Fibroblast of lung (primary cell): ENCODE data around the gene SRGAP1. TPM values are rescaled to one million over a fixed set of nuclear protein-coding genes. Genes with fewer than 3 reads are reported as not detected.

Source experiments
- DNase-seq, 2 donors: peaks; one replicate each; pipeline versions ENCODE4 v3.0.0 to v3.0.0-alpha.2; 2010; ENCODE audit warnings: low read depth in 2 of 2
- H2AFZ ChIP-seq: 2 replicates; pipeline ENCODE4 v1.5.1; 2012; ENCODE audit warnings: low read length, control low read depth, inconsistent platforms
- H3K27ac ChIP-seq: 2 replicates; pipeline ENCODE4 v1.5.1; 2011; ENCODE audit warnings: low read length, control low read depth; ENCODE audit not compliant: insufficient read depth
- H3K27me3 ChIP-seq: 2 replicates; pipeline ENCODE4 v1.5.1; 2011; ENCODE audit warnings: mild to moderate bottlenecking, low read length; ENCODE audit not compliant: control insufficient read depth, insufficient read depth
- H3K36me3 ChIP-seq: 2 replicates; pipeline ENCODE4 v1.5.1; 2011; ENCODE audit warnings: low read length; ENCODE audit not compliant: control insufficient read depth, insufficient read depth
- H3K4me1 ChIP-seq: 2 replicates; pipeline ENCODE4 v1.5.1; 2011; ENCODE audit warnings: low read length; ENCODE audit not compliant: control insufficient read depth, insufficient read depth; ENCODE audit errors: extremely low read depth
- H3K4me2 ChIP-seq: 2 replicates; pipeline ENCODE4 v1.5.1; 2011; ENCODE audit warnings: low read length, control low read depth; ENCODE audit not compliant: insufficient read depth; ENCODE audit errors: extremely low read depth
- H3K4me3 ChIP-seq, 4 experiments: fragments of 200-600 bp in 1 of 4; sonication (generic) in 1 of 4; replicated peaks in 1 of 4; 2 replicates each; pipeline ENCODE4 v1.5.1; 2011 to 2016; ENCODE audit warnings: low read length in 4 of 4, low read depth in 3 of 4, mild to moderate bottlenecking in 3 of 4, control low read depth in 2 of 4, inconsistent platforms in 1 of 4, mixed read lengths in 1 of 4; ENCODE audit not compliant: insufficient read depth in 1 of 4; ENCODE audit errors: control extremely low read depth in 1 of 4
- H3K79me2 ChIP-seq: 2 replicates; pipeline ENCODE4 v1.5.1; 2012; ENCODE audit warnings: mild to moderate bottlenecking, low read length, inconsistent platforms; ENCODE audit not compliant: control insufficient read depth, insufficient read depth
- H3K9ac ChIP-seq: 2 replicates; pipeline ENCODE4 v1.5.1; 2011; ENCODE audit warnings: mild to moderate bottlenecking, low read length, control low read depth; ENCODE audit not compliant: insufficient read depth
- H3K9me3 ChIP-seq: 2 replicates; pipeline ENCODE4 v1.5.1; 2012; ENCODE audit warnings: low read depth, low read length; ENCODE audit not compliant: control insufficient read depth, insufficient read depth
- H4K20me1 ChIP-seq: 2 replicates; pipeline ENCODE4 v1.5.1; 2011; ENCODE audit warnings: low read length; ENCODE audit not compliant: control insufficient read depth, insufficient read depth; ENCODE audit errors: extremely low read depth
- CTCF ChIP-seq, 2 donors: IDR thresholded peaks in 1 of 2; conservative IDR thresholded peaks in 1 of 2; 1 replicate in 1 of 2; 2 replicates in 1 of 2; pipeline ENCODE4 v1.5.1; 2011 to 2012; ENCODE audit warnings: low read length in 2 of 2, control low read depth in 1 of 2, inconsistent platforms in 1 of 2, low read depth in 1 of 2, mild to moderate bottlenecking in 1 of 2
- EZH2 ChIP-seq: IDR thresholded peaks from 2 replicates; pipeline ENCODE4 v1.5.1; 2012; ENCODE audit warnings: low read length, control low read depth, mild to moderate bottlenecking; ENCODE audit errors: missing control alignments
- polyA plus RNA-seq, 2 donors: library from polyadenylated mRNA; depleted of rRNA in 1 of 2; stranded (reverse) in 1 of 2; unstranded in 1 of 2; fragments of >200 nt; gene quantifications; 2 replicates each; pipeline ENCODE4 v1.2.1, GENCODE V29; 2011 to 2012; ENCODE audit warnings: missing spikeins in 1 of 2
- total RNA-seq: library from RNA; depleted of rRNA; stranded (reverse); fragments of >200 nt; gene quantifications from 2 replicates; pipeline ENCODE4 v1.2.1, GENCODE V29; 2014

Gene SRGAP1
- total and polyA plus RNA-seq, 2 donors (not counting 1 experiment from before 2014, with no cell fraction given) = 18.9 to 30.2 TPM

DNA sequence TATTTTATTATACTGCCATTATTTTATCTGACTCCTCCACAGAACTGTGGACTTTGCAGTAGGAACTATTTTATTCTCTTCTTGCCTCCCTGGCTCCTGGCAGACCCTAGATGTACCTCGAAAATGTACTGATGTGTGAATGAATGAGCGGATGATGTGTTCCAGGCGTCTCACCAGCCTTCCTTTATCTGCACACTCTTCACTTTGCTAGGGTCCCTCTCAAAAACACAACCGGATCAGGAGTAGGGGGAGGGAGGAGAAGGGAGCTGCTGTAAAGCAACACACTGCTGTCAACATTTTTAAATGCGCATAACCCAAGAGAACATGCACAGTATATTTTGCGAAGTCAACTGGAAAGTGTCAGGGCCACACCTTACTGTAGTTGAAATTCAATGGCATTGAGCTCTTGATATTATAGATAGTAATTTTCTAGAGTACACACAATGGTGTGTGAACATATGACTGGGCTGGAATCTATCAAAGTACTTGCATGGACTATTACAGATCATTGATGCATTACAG is 36.3 kb downstream of the SRGAP1 start:
- H3K36me3 ChIP-seq = no peaks in the 10 kb centered on the region
- H3K79me2 ChIP-seq = peaks cover 83% of the 10 kb centered on the region
- no peaks in the 10 kb centered on the region for H3K4me1 ChIP-seq
- H2AFZ ChIP-seq = no peak overlapping the region
- no peak overlapping the region for H3K4me2 ChIP-seq
- DNase-seq = no peak
- H3K27ac ChIP-seq = no peak overlapping the region
- H3K9me3 ChIP-seq = no peaks in the 10 kb centered on the region
- H3K4me3 ChIP-seq = no peak overlapping the region
- no peaks in the 10 kb centered on the region for H3K27me3 ChIP-seq
- H4K20me1 ChIP-seq = no peaks in the 10 kb centered on the region
- no peak overlapping the region for H3K9ac ChIP-seq
- TF ChIP-seq EZH2 (no peak), CTCF (conservative IDR thresholded peaks at IDR 0.05 in 1 of 2, IDR thresholded peaks at IDR 0.05 in 1 of 2; ENCODE audit: low read depth in 1 of 2, low read length in 2 of 2) (no peak)

- Histone ChIP-seq H3K4me2 (no peak overlapping the region), H3K36me3 (no peaks in the 10 kb centered on the region)
Measured at GRCh38 chr12:63882844-63883243, 38.3 kb downstream of the SRGAP1 start.

GRCh38 chr12:63885401-63885800 is 40.9 kb downstream of the SRGAP1 start:
- no peak overlapping the region for H3K4me3 ChIP-seq
- no peak overlapping the region for H3K27ac ChIP-seq
- H3K9ac ChIP-seq = no peak overlapping the region
- peaks cover 8% of the 10 kb centered on the region for H3K4me1 ChIP-seq
- H3K9me3 ChIP-seq = no peaks in the 10 kb centered on the region
- H3K4me2 ChIP-seq = no peak overlapping the region
- H3K36me3 ChIP-seq = no peaks in the 10 kb centered on the region
- no peaks in the 10 kb centered on the region for H3K27me3 ChIP-seq
- no peak for TF ChIP-seq CTCF (conservative IDR thresholded peaks at IDR 0.05 in 1 of 2, IDR thresholded peaks at IDR 0.05 in 1 of 2; ENCODE audit: low read depth in 1 of 2, low read length in 2 of 2)
- no peak for TF ChIP-seq EZH2
- H4K20me1 ChIP-seq = no peaks in the 10 kb centered on the region
- no peak overlapping the region for H2AFZ ChIP-seq
- no peak for DNase-seq
- H3K79me2 ChIP-seq = peaks cover 81% of the 10 kb centered on the region

More at GRCh38 chr12:63882844-63883243, 38.3 kb downstream of the SRGAP1 start:
- H3K4me1 ChIP-seq = no peaks in the 10 kb centered on the region
- peak; percentile 35 to 53 for DNase-seq
- H3K9ac ChIP-seq = no peak overlapping the region
- H3K27me3 ChIP-seq = no peaks in the 10 kb centered on the region
- no peak for TF ChIP-seq EZH2
- no peak for TF ChIP-seq CTCF (conservative IDR thresholded peaks at IDR 0.05 in 1 of 2, IDR thresholded peaks at IDR 0.05 in 1 of 2; ENCODE audit: low read depth in 1 of 2, low read length in 2 of 2)
- no peak overlapping the region for H2AFZ ChIP-seq
- no peaks in the 10 kb centered on the region for H3K9me3 ChIP-seq
- peaks cover 81% of the 10 kb centered on the region for H3K79me2 ChIP-seq
- no peak overlapping the region for H3K4me3 ChIP-seq
- H4K20me1 ChIP-seq = no peaks in the 10 kb centered on the region
- no peak overlapping the region for H3K27ac ChIP-seq
